ENCODE results near the gene CTNND2.
"Not testable (repeated sequence)": the region's sequence is repeated elsewhere in the genome, so short reads cannot be mapped to it uniquely, and the experiment has no call there.

The CTNND2 gene

GRCh38 chr5:11323761-11324160, 580.5 kb downstream of the CTNND2 start:
- no peak for TF ChIP-seq CTCF (IDR thresholded peaks at IDR 0.05; ENCODE audit: low read length)
- no peak for TF ChIP-seq EZH2phosphoT487 (IDR thresholded peaks at IDR 0.05; ENCODE audit: low read length)
- TF ChIP-seq EZH2 (optimal IDR thresholded peaks at IDR 0.05; ENCODE audit: low read depth, low read length) = no peak
- no peak for DNase-seq
- Histone ChIP-seq H2AFZ (ENCODE audit: low read length) (no peak overlapping the region), H3K79me2 (ENCODE audit: low read length) (no peaks in the 10 kb centered on the region), H3F3A (ENCODE audit: insufficient read depth, low read length) (no peaks in the 10 kb centered on the region), H3K4me2 (ENCODE audit: low read depth, low read length) (no peak overlapping the region), H3K4me1 (ENCODE audit: low read length) (no peaks in the 10 kb centered on the region), H4K20me1 (ENCODE audit: insufficient read depth, low read length) (no peaks in the 10 kb centered on the region), H3K27ac (ENCODE audit: low read length) (no peak overlapping the region), H3K9ac (ENCODE audit: low read length) (no peak overlapping the region), H3K9me2 (replicated peaks; ENCODE audit: insufficient read depth, low read length) (no peaks in the 10 kb centered on the region), H3K27me3 (replicated peaks; ENCODE audit: insufficient read depth, low read length) (no peaks in the 10 kb centered on the region), H3K4me3 (ENCODE audit: low read length) (no peak overlapping the region), H3K36me3 (replicated peaks; ENCODE audit: insufficient read depth, low read length) (no peaks in the 10 kb centered on the region), H3K9me3 (replicated peaks; ENCODE audit: insufficient read depth, low read length) (no peaks in the 10 kb centered on the region)

- no peak for TF ChIP-seq CTCF (IDR thresholded peaks at IDR 0.05; ENCODE audit: low read length)
- no peak for TF ChIP-seq EZH2 (optimal IDR thresholded peaks at IDR 0.05; ENCODE audit: low read depth, low read length)
- no peak for TF ChIP-seq EZH2phosphoT487 (IDR thresholded peaks at IDR 0.05; ENCODE audit: low read length)
- Histone ChIP-seq H3K36me3 (replicated peaks; ENCODE audit: insufficient read depth, low read length) (no peaks in the 10 kb centered on the region), H3K4me3 (ENCODE audit: low read length) (no peak overlapping the region), H3K79me2 (ENCODE audit: low read length) (no peaks in the 10 kb centered on the region), H2AFZ (ENCODE audit: low read length) (no peak overlapping the region), H3F3A (ENCODE audit: insufficient read depth, low read length) (no peaks in the 10 kb centered on the region), H3K9me2 (replicated peaks; ENCODE audit: insufficient read depth, low read length) (no peaks in the 10 kb centered on the region), H3K9ac (ENCODE audit: low read length) (no peak overlapping the region), H3K4me2 (ENCODE audit: low read depth, low read length) (no peak overlapping the region), H3K27ac (ENCODE audit: low read length) (no peak overlapping the region), H3K4me1 (ENCODE audit: low read length) (no peaks in the 10 kb centered on the region), H3K9me3 (replicated peaks; ENCODE audit: insufficient read depth, low read length) (no peaks in the 10 kb centered on the region), H4K20me1 (ENCODE audit: insufficient read depth, low read length) (no peaks in the 10 kb centered on the region), H3K27me3 (replicated peaks; ENCODE audit: insufficient read depth, low read length) (no peaks in the 10 kb centered on the region)
- no peak for DNase-seq
These were observed 582.1 kb downstream of the CTNND2 start for GRCh38 chr5:11322133-11322532.

GRCh38 chr5:11319836-11320580, 584.2 kb downstream of the CTNND2 start:
- H2AFZ ChIP-seq (ENCODE audit: low read length) = no peak overlapping the region
- H3K9me3 ChIP-seq (replicated peaks; ENCODE audit: insufficient read depth, low read length) = no peaks in the 10 kb centered on the region
- no peaks in the 10 kb centered on the region for H3K27me3 ChIP-seq (replicated peaks; ENCODE audit: insufficient read depth, low read length)
- DNase-seq = no peak
- no peaks in the 10 kb centered on the region for H3K9me2 ChIP-seq (replicated peaks; ENCODE audit: insufficient read depth, low read length)
- H3K27ac ChIP-seq (ENCODE audit: low read length) = no peak overlapping the region
- H4K20me1 ChIP-seq (ENCODE audit: insufficient read depth, low read length) = no peaks in the 10 kb centered on the region
- H3K79me2 ChIP-seq (ENCODE audit: low read length) = no peaks in the 10 kb centered on the region
- no peaks in the 10 kb centered on the region for H3K4me1 ChIP-seq (ENCODE audit: low read length)
- H3F3A ChIP-seq (ENCODE audit: insufficient read depth, low read length) = no peaks in the 10 kb centered on the region
- no peak for TF ChIP-seq CTCF (IDR thresholded peaks at IDR 0.05; ENCODE audit: low read length)
- no peak for TF ChIP-seq EZH2phosphoT487 (IDR thresholded peaks at IDR 0.05; ENCODE audit: low read length)
- no peak for TF ChIP-seq EZH2 (optimal IDR thresholded peaks at IDR 0.05; ENCODE audit: low read depth, low read length)
- no peaks in the 10 kb centered on the region for H3K36me3 ChIP-seq (replicated peaks; ENCODE audit: insufficient read depth, low read length)
- H3K9ac ChIP-seq (ENCODE audit: low read length) = no peak overlapping the region
- no peak overlapping the region for H3K4me3 ChIP-seq (ENCODE audit: low read length)
- no peak overlapping the region for H3K4me2 ChIP-seq (ENCODE audit: low read depth, low read length)

GRCh38 chr5:11313694-11314093, 590.6 kb downstream of the CTNND2 start:
- H3K4me2 ChIP-seq (ENCODE audit: low read depth, low read length); H3F3A ChIP-seq (ENCODE audit: insufficient read depth, low read length); H3K4me3 ChIP-seq (ENCODE audit: low read length); DNase-seq; H3K9me3 ChIP-seq (replicated peaks; ENCODE audit: insufficient read depth, low read length); H4K20me1 ChIP-seq (ENCODE audit: insufficient read depth, low read length); H3K9me2 ChIP-seq (replicated peaks; ENCODE audit: insufficient read depth, low read length); H3K27ac ChIP-seq (ENCODE audit: low read length); H3K9ac ChIP-seq (ENCODE audit: low read length); H3K79me2 ChIP-seq (ENCODE audit: low read length); H3K4me1 ChIP-seq (ENCODE audit: low read length); H3K36me3 ChIP-seq (replicated peaks; ENCODE audit: insufficient read depth, low read length); H3K27me3 ChIP-seq (replicated peaks; ENCODE audit: insufficient read depth, low read length); H2AFZ ChIP-seq (ENCODE audit: low read length): not testable (repeated sequence)
